ENCODE results near the gene AKR1C1. TPM values are rescaled to one million over a fixed set of nuclear protein-coding genes. Genes with fewer than 3 reads are reported as not detected.
"Not testable (repeated sequence)": the region's sequence is repeated elsewhere in the genome, so short reads cannot be mapped to it uniquely, and the experiment has no call there.

AKR1C1 gene
- total and polyA plus RNA-seq, 2 donors (not counting 1 experiment from before 2014, with no cell fraction given) = 0.25 TPM; not detected in 1

DNA sequence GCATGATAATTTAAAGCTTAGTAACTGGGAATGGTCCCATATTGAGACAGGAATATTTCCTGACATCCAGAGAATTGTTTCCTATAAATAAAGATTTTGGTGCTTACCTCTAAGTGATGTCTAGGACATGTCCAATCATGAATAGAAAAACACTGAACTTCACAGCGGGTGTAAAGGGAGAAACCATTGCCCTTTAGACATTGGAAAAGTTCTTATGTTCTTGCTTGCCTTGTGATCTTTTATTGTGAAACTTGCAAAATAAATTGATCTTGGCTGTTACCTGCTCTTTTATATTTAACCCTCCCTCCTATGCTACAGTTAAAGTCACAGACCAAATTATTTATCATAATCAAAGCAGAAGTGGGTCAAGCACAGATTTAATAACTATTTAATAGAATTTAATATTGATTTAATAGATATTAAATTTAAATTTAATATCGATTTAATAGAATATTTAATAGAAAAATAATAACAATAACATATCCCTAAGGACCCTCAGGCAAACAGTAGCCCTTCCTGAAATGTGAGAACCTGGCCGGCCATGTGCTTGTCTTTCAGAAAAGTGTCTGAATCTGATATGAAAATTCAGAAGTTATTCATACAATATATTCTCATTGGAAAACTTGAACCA, 47.0 kb upstream of the AKR1C1 start:
- TF ChIP-seq, protein P1, sequence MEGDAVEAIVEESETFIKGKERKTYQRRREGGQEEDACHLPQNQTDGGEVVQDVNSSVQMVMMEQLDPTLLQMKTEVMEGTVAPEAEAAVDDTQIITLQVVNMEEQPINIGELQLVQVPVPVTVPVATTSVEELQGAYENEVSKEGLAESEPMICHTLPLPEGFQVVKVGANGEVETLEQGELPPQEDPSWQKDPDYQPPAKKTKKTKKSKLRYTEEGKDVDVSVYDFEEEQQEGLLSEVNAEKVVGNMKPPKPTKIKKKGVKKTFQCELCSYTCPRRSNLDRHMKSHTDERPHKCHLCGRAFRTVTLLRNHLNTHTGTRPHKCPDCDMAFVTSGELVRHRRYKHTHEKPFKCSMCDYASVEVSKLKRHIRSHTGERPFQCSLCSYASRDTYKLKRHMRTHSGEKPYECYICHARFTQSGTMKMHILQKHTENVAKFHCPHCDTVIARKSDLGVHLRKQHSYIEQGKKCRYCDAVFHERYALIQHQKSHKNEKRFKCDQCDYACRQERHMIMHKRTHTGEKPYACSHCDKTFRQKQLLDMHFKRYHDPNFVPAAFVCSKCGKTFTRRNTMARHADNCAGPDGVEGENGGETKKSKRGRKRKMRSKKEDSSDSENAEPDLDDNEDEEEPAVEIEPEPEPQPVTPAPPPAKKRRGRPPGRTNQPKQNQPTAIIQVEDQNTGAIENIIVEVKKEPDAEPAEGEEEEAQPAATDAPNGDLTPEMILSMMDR (IDR thresholded peaks at IDR 0.05) = no peak
- no peak for TF ChIP-seq EZH2 (IDR thresholded peaks at IDR 0.05; ENCODE audit: borderline replicate concordance, insufficient read depth, low read depth, low read length, poor library complexity, severe bottlenecking)
- H3K4me3 Mint-ChIP-seq = no peak overlapping the region
- no peak overlapping the region for H3K27ac Mint-ChIP-seq
- ChIA-PET CTCF (no interaction called here), POLR2A (no interaction called here)
- H3K9me3 ChIP-seq (ENCODE audit: control extremely low read depth in 1 of 3, control insufficient read depth in 2 of 3, insufficient read depth in 1 of 3, low read length in 2 of 3) = peaks cover 0 to under 1% (median 0%) of the 10 kb centered on the region in 3 donors
- no peaks in the 10 kb centered on the region for H3K4me1 Mint-ChIP-seq
- no peaks in the 10 kb centered on the region for H4K20me1 ChIP-seq (ENCODE audit: control insufficient read depth, insufficient read depth, low read length, poor library complexity, severe bottlenecking)
- no peak overlapping the region for H3K4me2 ChIP-seq (replicated peaks; ENCODE audit: low read depth, low read length, poor library complexity, severe bottlenecking)
- no peaks in the 10 kb centered on the region for H3K9me3 Mint-ChIP-seq (ENCODE audit: insufficient read depth)
- no peaks in the 10 kb centered on the region for H3K36me3 ChIP-seq (replicated peaks in 1 of 2; ENCODE audit: control extremely low read depth in 1 of 2, control insufficient read depth in 1 of 2, extremely low read depth in 1 of 2, insufficient read depth in 2 of 2, low read length in 1 of 2)
- intact Hi-C loops (cut with micrococcal nuclease) = no loop called here
- H3K4me3 ChIP-seq (ENCODE audit: control extremely low read depth in 1 of 5, extremely low read depth in 1 of 5, insufficient read depth in 1 of 5, low read depth in 2 of 5, low read length in 4 of 5) = no peak overlapping the region
- no CpG with 5 or more reads among the region's 3 CpGs for WGBS (ENCODE audit: insufficient coverage)
- no peak for ATAC-seq (ENCODE audit: low read depth)
- no peaks in the 10 kb centered on the region for H3K79me2 ChIP-seq (ENCODE audit: control insufficient read depth, insufficient read depth, low read length)
- H3K27me3 Mint-ChIP-seq = no peaks in the 10 kb centered on the region
- H3K27ac ChIP-seq (ENCODE audit: low read length in 2 of 2) = no peak overlapping the region
- H3K27me3 ChIP-seq (replicated peaks in 1 of 4; ENCODE audit: control extremely low read depth in 1 of 4, control insufficient read depth in 3 of 4, insufficient read depth in 4 of 4, low read length in 3 of 4) = no peaks in the 10 kb centered on the region
- H3K9ac ChIP-seq (ENCODE audit: low read length) = no peak overlapping the region
- no peak overlapping the region for H2AFZ ChIP-seq (ENCODE audit: insufficient read depth, low read depth, low read length, poor library complexity, severe bottlenecking)
- no peak for DNase-seq
- no peaks in the 10 kb centered on the region for H3K4me1 ChIP-seq (ENCODE audit: control insufficient read depth in 2 of 2, insufficient read depth in 2 of 2, low read length in 2 of 2)

DNA sequence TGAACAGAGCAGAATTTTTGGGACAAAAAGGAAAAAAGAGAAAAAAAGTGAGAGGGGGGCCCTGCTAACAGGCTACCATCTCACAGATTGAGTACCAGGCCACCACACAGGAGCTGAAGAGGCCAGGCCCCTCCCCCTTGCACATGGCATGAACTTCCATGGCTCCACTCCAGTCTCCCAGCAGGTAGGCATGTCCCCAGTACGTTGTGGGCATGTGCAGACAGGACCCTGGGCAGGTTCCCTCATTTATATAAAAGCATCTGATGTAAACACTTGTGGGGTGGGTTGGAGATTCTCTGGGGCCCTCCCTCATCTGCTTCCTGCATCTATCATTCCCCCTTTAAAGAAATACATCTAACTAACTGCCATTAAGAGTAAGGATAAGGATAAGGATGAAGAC, 45.0 kb upstream of the AKR1C1 start:
- ChIA-PET POLR2A (no interaction called here), CTCF (no interaction called here)
- no peak overlapping the region for H2AFZ ChIP-seq (ENCODE audit: insufficient read depth, low read depth, low read length, poor library complexity, severe bottlenecking)
- no peaks in the 10 kb centered on the region for H3K9me3 Mint-ChIP-seq (ENCODE audit: insufficient read depth)
- no peaks in the 10 kb centered on the region for H3K79me2 ChIP-seq (ENCODE audit: control insufficient read depth, insufficient read depth, low read length)
- H3K9ac ChIP-seq (ENCODE audit: low read length) = no peak overlapping the region
- H3K27ac ChIP-seq (ENCODE audit: low read length in 2 of 2) = no peak overlapping the region
- no peak overlapping the region for H3K27ac Mint-ChIP-seq
- H3K4me3 ChIP-seq (ENCODE audit: control extremely low read depth in 1 of 5, extremely low read depth in 1 of 5, insufficient read depth in 1 of 5, low read depth in 2 of 5, low read length in 4 of 5) = no peak overlapping the region
- WGBS (ENCODE audit: insufficient coverage) = no CpG with 5 or more reads among the region's 1 CpG
- H3K27me3 ChIP-seq (replicated peaks in 1 of 4; ENCODE audit: control extremely low read depth in 1 of 4, control insufficient read depth in 3 of 4, insufficient read depth in 4 of 4, low read length in 3 of 4) = no peaks in the 10 kb centered on the region
- DNase-seq = no peak
- intact Hi-C loops (cut with micrococcal nuclease) = no loop called here
- ATAC-seq (ENCODE audit: low read depth) = no peak
- no peaks in the 10 kb centered on the region for H3K4me1 ChIP-seq (ENCODE audit: control insufficient read depth in 2 of 2, insufficient read depth in 2 of 2, low read length in 2 of 2)
- no peaks in the 10 kb centered on the region for H3K27me3 Mint-ChIP-seq
- no peak for TF ChIP-seq EZH2 (IDR thresholded peaks at IDR 0.05; ENCODE audit: borderline replicate concordance, insufficient read depth, low read depth, low read length, poor library complexity, severe bottlenecking)
- TF ChIP-seq, protein P1 (IDR thresholded peaks at IDR 0.05) = no peak
- H4K20me1 ChIP-seq (ENCODE audit: control insufficient read depth, insufficient read depth, low read length, poor library complexity, severe bottlenecking) = no peaks in the 10 kb centered on the region
- H3K4me2 ChIP-seq (replicated peaks; ENCODE audit: low read depth, low read length, poor library complexity, severe bottlenecking) = no peak overlapping the region
- no peaks in the 10 kb centered on the region for H3K9me3 ChIP-seq (ENCODE audit: control extremely low read depth in 1 of 3, control insufficient read depth in 2 of 3, insufficient read depth in 1 of 3, low read length in 2 of 3)
- H3K36me3 ChIP-seq (replicated peaks in 1 of 2; ENCODE audit: control extremely low read depth in 1 of 2, control insufficient read depth in 1 of 2, extremely low read depth in 1 of 2, insufficient read depth in 2 of 2, low read length in 1 of 2) = no peaks in the 10 kb centered on the region
- no peaks in the 10 kb centered on the region for H3K4me1 Mint-ChIP-seq
- H3K4me3 Mint-ChIP-seq = no peak overlapping the region

DNA sequence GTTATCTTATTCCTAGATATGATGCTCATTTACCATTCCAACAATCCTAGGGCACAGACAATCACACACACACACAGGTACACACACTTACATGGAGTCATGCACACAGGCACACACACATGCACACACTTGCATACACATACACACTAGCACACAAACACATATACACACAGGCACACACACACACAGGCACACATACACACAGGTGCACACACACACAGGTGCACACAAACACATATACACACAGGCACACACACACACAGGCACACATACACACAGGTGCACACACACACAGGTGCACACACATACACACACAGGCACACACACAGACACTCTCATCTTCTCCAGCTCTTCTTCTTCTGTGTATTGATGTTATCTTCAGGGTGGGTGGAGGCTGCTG, 38.7 kb upstream of the AKR1C1 start:
- H2AFZ ChIP-seq (ENCODE audit: insufficient read depth, low read depth, low read length, poor library complexity, severe bottlenecking); H3K27ac ChIP-seq (ENCODE audit: low read length in 2 of 2); H3K9me3 ChIP-seq (ENCODE audit: control extremely low read depth in 1 of 3, control insufficient read depth in 2 of 3, insufficient read depth in 1 of 3, low read length in 2 of 3); DNase-seq; H3K9ac ChIP-seq (ENCODE audit: low read length); H3K4me2 ChIP-seq (replicated peaks; ENCODE audit: low read depth, low read length, poor library complexity, severe bottlenecking); H3K4me1 Mint-ChIP-seq; H3K79me2 ChIP-seq (ENCODE audit: control insufficient read depth, insufficient read depth, low read length); H3K4me3 ChIP-seq (ENCODE audit: control extremely low read depth in 1 of 5, extremely low read depth in 1 of 5, insufficient read depth in 1 of 5, low read depth in 2 of 5, low read length in 4 of 5); POLR2A ChIA-PET; ATAC-seq (ENCODE audit: low read depth); H3K27ac Mint-ChIP-seq; H4K20me1 ChIP-seq (ENCODE audit: control insufficient read depth, insufficient read depth, low read length, poor library complexity, severe bottlenecking); H3K27me3 ChIP-seq (replicated peaks in 1 of 4; ENCODE audit: control extremely low read depth in 1 of 4, control insufficient read depth in 3 of 4, insufficient read depth in 4 of 4, low read length in 3 of 4); intact Hi-C loops (cut with micrococcal nuclease); H3K27me3 Mint-ChIP-seq; CTCF ChIA-PET; H3K4me3 Mint-ChIP-seq; H3K36me3 ChIP-seq (replicated peaks in 1 of 2; ENCODE audit: control extremely low read depth in 1 of 2, control insufficient read depth in 1 of 2, extremely low read depth in 1 of 2, insufficient read depth in 2 of 2, low read length in 1 of 2); H3K4me1 ChIP-seq (ENCODE audit: control insufficient read depth in 2 of 2, insufficient read depth in 2 of 2, low read length in 2 of 2): not testable (repeated sequence)
- H3K9me3 Mint-ChIP-seq (ENCODE audit: insufficient read depth) = peaks cover 11% of the 10 kb centered on the region
